Peyer's patch (tissue), 4 donors: ENCODE measurements around the gene SYTL1. TPM values are rescaled to one million over a fixed set of nuclear protein-coding genes. Genes with fewer than 3 reads are reported as not detected.
A peak's percentile ranks its signal among the peaks of the same experiment; 100 is the strongest.

ENCODE experiments used
- DNase-seq, 3 donors: peaks; one replicate each; pipeline ENCODE4 v3.0.0-alpha.2; 2017 to 2019
- H3K27ac ChIP-seq, 4 donors: fragments of 200-600 bp; sonication (generic); one replicate each; pipeline ENCODE4 v1.5.1; 2016 to 2019
- H3K27me3 ChIP-seq, 2 donors: fragments of 200-600 bp; sonication (generic); one replicate each; pipeline ENCODE4 v1.5.1; 2019
- H3K36me3 ChIP-seq, 3 donors: fragments of 200-600 bp; sonication (generic); one replicate each; pipeline ENCODE4 v1.5.1; 2016 to 2019
- H3K4me1 ChIP-seq, 4 donors: fragments of 200-600 bp; sonication (generic); one replicate each; pipeline ENCODE4 v1.5.1; 2016 to 2019
- H3K4me3 ChIP-seq, 4 donors: fragments of 200-600 bp; sonication (generic); 1 replicate in 3 of 4; 2 replicates in 1 of 4; pipeline ENCODE4 v1.5.1; 2016 to 2019; ENCODE audit warnings: mild to moderate bottlenecking in 1 of 4
- H3K9me3 ChIP-seq, 4 donors: fragments of 200-600 bp; sonication (generic); one replicate each; pipeline ENCODE4 v1.5.1; 2016 to 2019; ENCODE audit warnings: mild to moderate bottlenecking in 1 of 4
- POLR2A ChIP-seq, 2 donors: fragments of 450-650 bp; IDR thresholded peaks; one replicate each; pipeline ENCODE4 v1.5.1; 2017; ENCODE audit warnings: antibody characterized with exemption in 2 of 2, mild to moderate bottlenecking in 2 of 2, moderate library complexity in 2 of 2
- total RNA-seq, 4 donors: library from RNA; depleted of rRNA; stranded (reverse); fragments of >200 nt; gene quantifications; one replicate each; pipeline ENCODE4 v1.1.0, GENCODE V29; 2016
- TF ChIP-seq, protein P1 (sequence below), 6 experiments: fragments of 450-650 bp in 4 of 6; fragments of 200-600 bp in 2 of 6; sonication (generic) in 1 of 6; IDR thresholded peaks; one replicate each; pipeline ENCODE4 v1.5.1; 2017 to 2019; ENCODE audit warnings: antibody characterized with exemption in 6 of 6, mild to moderate bottlenecking in 3 of 6, moderate library complexity in 1 of 6

The SYTL1 gene
- total RNA-seq, 4 donors from 2014 or later: 9.0 to 37.1 (median 9.5) TPM

GRCh38 chr1:27350663-27351540 is 9.1 kb downstream of the SYTL1 start:
- Histone ChIP-seq H3K4me1 (peaks cover 0 to 34% (median 4%) of the 10 kb centered on the region in 4 donors), H3K36me3 (peaks cover 0 to 10% (median 0%) of the 10 kb centered on the region in 3 donors), H3K27me3 (no peaks in the 10 kb centered on the region), H3K4me3 (peak overlapping the region in 2 of 4 donors; percentile 32 to 37), H3K9me3 (no peaks in the 10 kb centered on the region), H3K27ac (no peak overlapping the region)
- peak in 2 of 3 donors; percentile 62 to 70 for DNase-seq
- TF ChIP-seq, protein P1, sequence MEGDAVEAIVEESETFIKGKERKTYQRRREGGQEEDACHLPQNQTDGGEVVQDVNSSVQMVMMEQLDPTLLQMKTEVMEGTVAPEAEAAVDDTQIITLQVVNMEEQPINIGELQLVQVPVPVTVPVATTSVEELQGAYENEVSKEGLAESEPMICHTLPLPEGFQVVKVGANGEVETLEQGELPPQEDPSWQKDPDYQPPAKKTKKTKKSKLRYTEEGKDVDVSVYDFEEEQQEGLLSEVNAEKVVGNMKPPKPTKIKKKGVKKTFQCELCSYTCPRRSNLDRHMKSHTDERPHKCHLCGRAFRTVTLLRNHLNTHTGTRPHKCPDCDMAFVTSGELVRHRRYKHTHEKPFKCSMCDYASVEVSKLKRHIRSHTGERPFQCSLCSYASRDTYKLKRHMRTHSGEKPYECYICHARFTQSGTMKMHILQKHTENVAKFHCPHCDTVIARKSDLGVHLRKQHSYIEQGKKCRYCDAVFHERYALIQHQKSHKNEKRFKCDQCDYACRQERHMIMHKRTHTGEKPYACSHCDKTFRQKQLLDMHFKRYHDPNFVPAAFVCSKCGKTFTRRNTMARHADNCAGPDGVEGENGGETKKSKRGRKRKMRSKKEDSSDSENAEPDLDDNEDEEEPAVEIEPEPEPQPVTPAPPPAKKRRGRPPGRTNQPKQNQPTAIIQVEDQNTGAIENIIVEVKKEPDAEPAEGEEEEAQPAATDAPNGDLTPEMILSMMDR (IDR thresholded peaks at IDR 0.05): no peak
- no peak for TF ChIP-seq POLR2A (IDR thresholded peaks at IDR 0.05)

- peak overlapping the region in 2 of 4 donors; percentile 32 to 37 for H3K4me3 ChIP-seq
- H3K27me3 ChIP-seq: no peaks in the 10 kb centered on the region
- H3K36me3 ChIP-seq: peaks cover 0 to 17% (median 0%) of the 10 kb centered on the region in 3 donors
- H3K4me1 ChIP-seq: peaks cover under 1 to 39% (median 4%) of the 10 kb centered on the region in 4 donors
- no peak for DNase-seq
- no peaks in the 10 kb centered on the region for H3K9me3 ChIP-seq
- H3K27ac ChIP-seq: no peak overlapping the region
- no peak for TF ChIP-seq POLR2A (IDR thresholded peaks at IDR 0.05)
- TF ChIP-seq, protein P1 (IDR thresholded peaks at IDR 0.05): no peak
Measured at GRCh38 chr1:27351541-27352107, 9.8 kb downstream of the SYTL1 start.

GRCh38 chr1:27353166-27353565 is 11.3 kb downstream of the SYTL1 start:
- Histone ChIP-seq H3K4me3 (no peak overlapping the region), H3K4me1 (peaks cover 7 to 51% (median 13%) of the 10 kb centered on the region in 4 donors), H3K27me3 (no peaks in the 10 kb centered on the region), H3K36me3 (peaks cover 0 to 20% (median 0%) of the 10 kb centered on the region in 3 donors), H3K27ac (no peak overlapping the region), H3K9me3 (no peaks in the 10 kb centered on the region)
- DNase-seq: no peak
- TF ChIP-seq, protein P1 (IDR thresholded peaks at IDR 0.05): no peak
- TF ChIP-seq POLR2A (IDR thresholded peaks at IDR 0.05): no peak

DNA sequence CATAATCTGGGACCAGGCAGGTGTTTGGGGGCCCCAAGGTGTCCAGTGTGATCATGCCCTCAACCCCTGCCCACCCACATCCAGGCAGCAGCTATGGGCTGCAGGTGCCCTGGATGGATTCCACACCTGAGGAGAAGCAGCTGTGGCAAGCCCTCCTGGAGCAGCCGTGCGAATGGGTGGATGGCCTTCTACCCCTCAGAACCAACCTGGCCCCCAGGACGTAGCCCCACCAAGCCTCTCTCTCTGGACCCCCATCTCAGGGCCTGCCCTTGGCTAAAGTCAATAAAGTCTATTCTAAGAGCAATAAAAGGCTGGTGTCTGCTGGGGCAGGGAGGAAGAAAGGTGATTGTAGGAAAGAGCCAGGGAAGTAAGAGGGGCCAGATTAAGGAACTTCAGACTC is 11.8 kb downstream of the SYTL1 start:
- no peaks in the 10 kb centered on the region for H3K9me3 ChIP-seq
- no peak for TF ChIP-seq POLR2A (IDR thresholded peaks at IDR 0.05)
- TF ChIP-seq, protein P1 (IDR thresholded peaks at IDR 0.05): no peak
- DNase-seq: no peak

DNA sequence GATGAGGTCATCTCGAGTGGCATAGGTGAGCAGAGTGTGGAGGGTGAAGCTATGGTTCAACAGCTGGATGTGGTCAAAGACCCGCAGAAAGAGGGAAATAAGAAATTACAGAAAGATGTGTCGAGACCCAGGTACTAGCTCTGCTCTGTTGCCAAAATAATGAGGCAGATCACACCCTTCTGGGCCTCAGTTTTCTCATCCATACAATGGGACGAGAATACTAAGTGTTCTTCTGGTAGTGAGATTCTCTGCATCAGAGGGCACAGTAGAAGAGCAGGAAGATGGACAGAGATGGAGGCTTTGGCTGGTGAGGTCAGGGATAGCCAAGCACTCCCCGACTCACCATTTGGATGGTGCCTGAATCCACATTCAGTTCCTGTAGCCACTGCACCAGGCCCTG is 13.9 kb downstream of the SYTL1 start:
- H3K27me3 ChIP-seq: no peaks in the 10 kb centered on the region

More for the DNA sequence above, 11.8 kb downstream of the SYTL1 start:
- Histone ChIP-seq H3K36me3 (peaks cover 0 to 20% (median 0%) of the 10 kb centered on the region in 3 donors), H3K4me1 (peaks cover 7 to 49% (median 13%) of the 10 kb centered on the region in 4 donors), H3K27me3 (no peaks in the 10 kb centered on the region), H3K4me3 (no peak overlapping the region), H3K27ac (no peak overlapping the region)

More for the DNA sequence above, 13.9 kb downstream of the SYTL1 start:
- H3K27ac ChIP-seq: no peak overlapping the region
- no peak for TF ChIP-seq POLR2A (IDR thresholded peaks at IDR 0.05)
- TF ChIP-seq, protein P1 (IDR thresholded peaks at IDR 0.05): no peak
- peaks cover 3 to 34% (median 18%) of the 10 kb centered on the region in 4 donors for H3K4me1 ChIP-seq
- no peak overlapping the region for H3K4me3 ChIP-seq
- H3K9me3 ChIP-seq: no peaks in the 10 kb centered on the region
- no peak for DNase-seq
- H3K36me3 ChIP-seq: peaks cover 0 to 20% (median 0%) of the 10 kb centered on the region in 3 donors
